GM19238 (cell line): ENCODE data around the gene ELP2.
A peak's percentile ranks its signal among the peaks of the same experiment; 100 is the strongest.

ENCODE experiments used
- DNase-seq: peaks from one replicate; pipeline ENCODE4 v3.0.0; 2011; ENCODE audit warnings: low spot score; ENCODE audit not compliant: insufficient read length

The ELP2 gene

DNA sequence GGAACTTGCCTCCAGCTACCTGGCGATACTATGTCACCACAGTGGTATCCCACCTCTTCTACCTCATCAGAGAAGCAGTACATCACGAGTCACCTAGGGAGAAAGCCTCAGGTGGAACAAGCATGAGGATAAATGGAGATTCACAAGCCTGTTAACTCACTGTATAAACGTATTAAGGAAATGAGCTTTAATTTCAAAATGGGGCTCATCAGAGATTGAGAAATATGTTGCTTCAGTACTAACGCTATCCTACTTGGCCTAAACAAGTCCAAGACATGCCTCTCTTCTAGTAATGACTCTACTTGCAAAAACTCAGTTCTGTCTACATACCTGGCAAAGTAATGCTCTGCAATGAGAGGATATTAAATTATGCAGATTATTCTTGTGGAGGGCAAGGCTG lies 4.9 kb upstream of the ELP2 start:
- no peak for DNase-seq

DNA sequence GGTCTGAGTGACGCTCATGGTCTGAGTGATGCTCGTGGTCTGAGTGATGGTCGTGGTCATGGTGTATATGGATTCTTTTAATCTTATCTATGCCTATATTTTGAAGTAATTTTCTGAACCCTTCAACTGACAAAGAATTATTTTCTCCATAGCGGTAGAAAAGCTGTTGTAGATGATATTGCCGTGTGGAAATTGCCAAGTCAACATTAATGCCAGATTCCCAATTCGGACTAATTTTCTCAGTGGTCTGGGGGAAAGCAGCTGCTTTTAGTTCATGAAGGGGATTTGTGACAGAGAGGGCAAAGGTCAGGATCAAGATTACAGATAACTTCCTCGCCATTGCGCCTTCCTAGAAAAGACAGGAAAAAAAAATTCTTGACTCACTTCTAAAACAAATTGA lies 3.0 kb upstream of the ELP2 start:
- no peak for DNase-seq

DNA sequence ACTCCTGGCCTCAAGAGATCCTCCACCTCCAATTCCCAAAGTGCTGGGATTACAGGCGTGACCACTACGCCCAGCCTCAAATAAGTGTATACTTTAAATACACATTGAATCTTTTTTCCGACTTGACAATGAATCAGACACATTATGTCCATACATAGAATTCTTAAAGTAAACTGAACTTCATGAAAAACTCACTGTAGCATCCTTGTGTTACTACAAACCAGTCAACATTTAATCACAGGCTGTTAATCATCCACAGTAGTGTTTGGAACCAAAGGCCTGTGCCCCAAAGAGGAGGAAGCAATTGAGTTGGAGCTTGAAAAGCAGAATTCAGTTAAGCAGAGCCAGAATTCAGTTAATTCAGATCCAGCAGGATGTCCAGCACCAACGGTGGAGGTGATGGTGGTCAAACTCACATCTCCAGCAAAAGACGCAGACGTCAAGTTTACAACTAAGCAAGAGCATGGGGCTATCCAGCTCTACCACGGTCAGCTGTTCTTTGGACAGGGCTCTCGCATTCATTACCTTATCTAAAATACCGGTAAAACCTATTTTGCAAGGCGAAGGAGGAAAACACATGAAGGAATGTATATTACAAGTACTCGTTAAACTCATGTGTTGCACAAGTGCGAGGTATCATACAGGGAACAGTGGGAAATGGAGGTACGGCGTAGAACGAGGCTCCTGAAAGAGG lies 1.7 kb upstream of the ELP2 start:
- DNase-seq = no peak

DNA sequence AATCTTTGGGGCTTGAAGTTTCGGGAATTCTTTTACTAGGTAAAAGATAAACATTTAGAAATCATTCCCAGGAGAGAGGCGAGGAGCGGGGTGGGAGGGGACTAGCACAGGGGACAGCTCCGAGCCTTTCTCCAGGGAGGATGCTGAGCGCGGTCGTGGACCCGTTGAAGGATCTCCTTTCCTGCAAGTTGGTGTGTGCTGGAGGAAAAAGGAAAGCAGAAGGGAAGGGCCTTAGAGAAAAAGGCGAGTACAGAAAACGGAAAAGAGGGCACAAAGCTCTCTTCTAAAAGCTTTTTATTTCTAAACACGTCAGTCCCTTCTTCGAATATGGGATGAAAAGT lies 1.2 kb upstream of the ELP2 start:
- peak; percentile 4 for DNase-seq

DNA sequence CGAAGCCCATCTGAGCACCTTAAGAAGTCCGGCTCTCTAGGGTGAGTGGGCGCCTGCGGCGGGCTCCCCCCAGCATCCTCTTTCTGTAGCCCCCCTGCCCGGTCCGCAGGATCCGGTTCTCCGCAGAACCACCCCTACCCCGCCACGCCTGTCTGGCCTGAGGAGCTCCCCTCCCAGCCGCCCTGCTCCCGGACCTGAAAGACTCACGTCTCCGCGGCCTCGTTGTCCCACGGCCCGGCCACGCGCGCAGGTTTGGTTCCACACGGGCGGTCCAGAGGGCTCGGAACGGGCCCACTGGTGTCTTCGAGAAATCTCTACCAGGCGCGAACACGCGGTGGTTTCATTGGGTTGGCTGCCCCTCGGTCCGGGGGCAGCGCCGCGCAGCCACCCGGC lies 796 bp upstream of the ELP2 start:
- DNase-seq = no peak

DNA sequence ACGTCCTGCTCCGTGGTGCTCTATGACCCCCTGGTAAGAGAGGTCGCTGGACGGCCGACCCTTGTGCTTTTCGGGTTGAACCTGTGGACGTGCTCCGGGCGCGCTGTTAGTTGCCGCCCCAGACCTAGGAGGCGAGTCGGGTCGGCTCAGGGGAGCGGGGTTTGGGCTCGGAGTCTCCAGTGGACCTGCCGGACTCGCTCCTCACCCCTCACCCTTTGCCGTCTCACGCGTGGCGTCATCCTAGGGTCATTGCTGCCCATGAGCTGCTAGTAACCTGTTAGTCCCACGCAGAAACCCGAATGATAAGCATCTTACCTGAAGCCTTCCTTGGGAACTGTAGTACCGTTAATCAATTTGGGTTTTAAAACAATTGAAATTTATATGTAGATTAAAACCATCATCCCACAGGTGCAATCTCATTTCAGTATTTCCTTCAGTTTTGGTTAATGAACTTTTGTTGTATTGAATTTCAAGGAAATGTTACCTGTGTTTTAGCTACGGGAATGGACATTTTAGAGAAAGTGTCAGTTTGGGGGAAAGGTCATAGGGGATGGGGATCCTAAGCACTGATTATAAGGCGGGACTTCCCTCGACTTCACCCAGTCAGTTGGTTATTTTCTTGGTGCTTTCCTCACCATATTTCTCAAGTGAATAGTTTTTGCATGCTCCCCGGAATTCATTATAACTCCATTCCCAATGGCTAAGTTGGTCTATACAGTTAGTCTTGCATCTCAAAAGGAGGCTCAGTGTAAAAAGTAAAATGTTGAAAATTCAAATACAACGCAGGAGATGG lies 536 bp downstream of the ELP2 start:
- no peak for DNase-seq

DNA sequence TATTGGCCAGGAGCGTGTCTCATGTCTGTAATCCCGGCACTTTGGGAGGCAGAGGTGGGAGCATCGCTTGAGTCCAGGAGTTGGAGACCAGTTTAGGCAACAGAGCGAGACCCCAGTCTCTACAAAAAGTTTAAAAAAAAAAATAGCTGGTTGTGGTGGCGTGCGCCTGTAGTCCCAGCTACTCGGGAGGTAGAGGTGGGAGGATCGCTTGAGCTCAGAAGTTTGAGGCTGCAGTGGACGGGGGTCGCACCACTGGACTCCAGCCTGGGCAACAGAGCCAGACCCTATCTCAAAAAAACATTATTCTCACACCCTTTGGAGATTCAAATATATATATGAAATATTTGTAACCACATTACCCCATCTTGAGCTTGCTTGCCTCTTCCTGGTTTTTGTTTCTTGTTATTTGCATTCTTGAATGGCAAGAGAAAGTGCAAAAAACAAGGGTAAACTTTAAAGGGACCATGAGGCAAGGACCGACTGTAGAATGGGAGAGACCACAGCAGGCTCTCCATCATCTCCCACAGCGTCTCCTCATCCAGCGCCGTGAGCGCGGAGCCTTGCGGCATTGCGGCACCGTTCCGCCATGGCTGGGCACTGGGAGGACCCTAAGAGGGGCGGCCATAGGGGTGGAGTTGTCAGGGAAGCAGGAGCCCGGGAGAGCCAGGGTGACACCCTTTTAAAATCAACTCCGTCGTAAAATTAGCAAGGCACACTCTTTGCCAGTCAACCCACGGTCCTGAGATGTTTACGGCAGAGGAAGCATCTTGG lies 1.4 kb downstream of the ELP2 start:
- DNase-seq = no peak

DNA sequence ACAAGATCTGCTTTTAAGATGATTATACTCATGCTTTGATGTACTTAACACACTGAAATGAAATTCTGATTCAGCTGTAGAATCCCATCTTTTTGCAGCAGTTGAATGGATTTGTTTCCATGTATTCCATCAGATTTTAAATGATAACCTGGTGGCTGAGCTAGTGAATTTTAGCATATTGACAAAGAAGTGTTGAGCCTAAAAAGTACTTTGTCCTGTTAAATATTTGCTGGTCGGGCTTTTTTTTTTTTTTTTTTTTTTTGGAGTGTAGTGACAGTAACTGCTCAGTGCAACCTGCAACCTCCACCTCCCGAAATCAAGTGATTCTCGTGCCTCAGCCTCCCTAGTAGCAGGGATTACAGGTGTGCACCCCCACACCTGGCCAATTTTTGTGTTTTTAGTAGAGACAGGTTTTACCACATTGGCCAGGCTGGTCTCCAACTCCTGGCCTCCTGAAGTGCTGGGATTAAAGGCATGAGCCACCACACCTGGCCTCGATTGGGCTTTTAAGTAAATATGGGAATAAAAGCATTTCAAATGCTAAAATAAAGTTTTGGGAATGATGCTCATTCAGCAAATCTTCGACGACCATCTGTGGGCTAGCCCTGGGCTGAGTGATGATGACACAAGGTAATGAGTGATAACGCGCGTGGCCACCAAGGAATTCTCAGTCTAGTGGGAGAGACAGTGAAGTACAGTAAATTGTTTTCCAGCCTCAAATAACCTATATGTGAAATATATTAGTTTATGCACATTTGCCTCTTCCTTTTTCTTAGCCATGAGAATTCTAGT lies 2.2 kb downstream of the ELP2 start:
- DNase-seq = no peak

DNA sequence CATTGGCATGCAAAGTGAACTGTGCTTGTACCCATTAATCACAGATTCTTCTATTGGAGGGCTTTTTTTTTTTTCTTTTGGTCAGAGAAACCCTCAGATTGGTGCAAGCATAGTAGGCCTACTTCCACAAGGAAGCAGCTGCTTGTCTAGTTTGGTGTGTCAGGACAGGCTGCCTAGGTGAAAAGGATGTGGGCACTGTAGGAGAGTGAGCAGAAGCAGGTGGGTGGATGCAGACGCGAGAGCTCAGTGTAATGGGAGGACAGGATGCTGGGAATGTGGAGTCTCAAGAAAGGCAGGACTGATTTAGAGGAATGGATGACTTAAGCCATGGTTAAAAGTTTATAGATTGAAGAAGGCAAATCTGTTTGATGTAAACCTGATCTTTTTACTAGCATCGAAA lies 3.1 kb downstream of the ELP2 start:
- DNase-seq = no peak

DNA sequence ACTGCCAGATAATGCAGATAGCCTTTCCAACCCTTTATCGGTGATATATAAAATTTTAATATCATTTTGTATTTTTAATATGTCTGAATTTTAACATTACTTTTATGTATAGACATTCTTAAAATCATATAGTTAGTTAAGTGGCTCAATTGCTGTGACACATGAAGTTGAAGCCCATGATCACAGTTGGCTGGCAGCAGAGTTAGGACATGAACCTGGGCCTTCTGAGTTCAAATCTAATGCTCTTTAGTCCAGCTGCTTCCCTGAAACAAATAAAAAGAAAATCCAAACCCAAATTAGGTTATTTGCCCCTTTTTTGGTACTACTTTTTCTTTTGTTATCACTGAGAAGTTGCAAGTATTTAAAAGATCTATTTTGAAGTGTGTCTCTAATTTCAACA lies 5.6 kb downstream of the ELP2 start:
- DNase-seq = no peak

DNA sequence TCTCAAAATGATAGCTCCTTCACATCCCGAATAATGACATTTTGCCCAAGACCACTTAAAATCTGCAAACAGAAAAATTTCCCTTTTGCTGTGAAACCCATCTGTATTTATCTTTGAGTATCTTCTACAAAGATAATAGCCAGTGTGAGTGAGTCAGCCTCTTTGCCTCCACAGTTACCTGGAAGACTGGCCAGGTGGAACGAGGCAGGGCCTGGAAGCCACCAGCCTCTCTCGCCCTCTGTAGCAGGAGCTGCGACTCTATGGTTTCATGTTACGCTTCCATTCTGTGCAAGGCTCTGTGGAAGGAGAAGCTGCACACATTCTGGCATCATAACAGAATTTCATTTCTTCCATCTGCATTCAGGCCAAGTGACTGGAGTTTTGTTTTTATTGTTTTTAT lies 9.5 kb downstream of the ELP2 start:
- no peak for DNase-seq

DNA sequence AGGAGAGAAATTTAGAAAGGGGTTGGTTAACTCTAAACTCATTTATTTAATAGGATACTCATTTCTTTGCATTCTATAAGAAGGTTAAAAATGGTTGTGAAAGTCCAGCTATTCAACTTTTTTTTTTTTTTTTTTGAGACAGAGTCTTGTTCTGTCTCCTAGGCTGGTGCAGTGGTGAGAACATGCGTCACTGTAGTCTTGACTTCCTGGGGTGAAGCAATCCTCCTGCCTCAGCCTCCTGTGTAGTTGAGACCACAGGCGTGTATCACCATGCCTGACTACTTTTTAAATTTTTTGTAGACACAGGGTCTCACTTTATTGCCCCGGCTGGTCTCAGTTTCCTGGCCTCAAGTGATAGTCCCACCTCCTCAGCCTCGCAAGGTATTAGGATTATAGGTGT lies 11.9 kb downstream of the ELP2 start:
- no peak for DNase-seq

DNA sequence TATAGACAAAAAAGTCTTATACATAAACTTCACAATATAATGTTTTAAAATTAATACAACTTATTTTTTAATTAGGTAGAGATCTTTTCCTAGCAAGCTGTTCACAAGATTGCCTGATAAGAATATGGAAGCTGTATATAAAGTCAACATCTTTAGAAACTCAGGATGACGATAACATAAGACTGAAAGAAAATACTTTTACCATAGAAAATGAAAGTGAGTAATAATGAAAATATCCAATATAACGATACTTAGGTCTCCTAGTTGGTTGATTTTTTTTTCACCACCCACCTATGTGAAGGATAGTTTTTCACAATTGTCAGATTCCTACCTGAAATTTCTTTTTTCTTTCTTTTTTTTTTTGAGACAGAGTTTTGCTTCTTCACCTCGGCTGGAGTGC lies 13.1 kb downstream of the ELP2 start:
- DNase-seq = no peak

DNA sequence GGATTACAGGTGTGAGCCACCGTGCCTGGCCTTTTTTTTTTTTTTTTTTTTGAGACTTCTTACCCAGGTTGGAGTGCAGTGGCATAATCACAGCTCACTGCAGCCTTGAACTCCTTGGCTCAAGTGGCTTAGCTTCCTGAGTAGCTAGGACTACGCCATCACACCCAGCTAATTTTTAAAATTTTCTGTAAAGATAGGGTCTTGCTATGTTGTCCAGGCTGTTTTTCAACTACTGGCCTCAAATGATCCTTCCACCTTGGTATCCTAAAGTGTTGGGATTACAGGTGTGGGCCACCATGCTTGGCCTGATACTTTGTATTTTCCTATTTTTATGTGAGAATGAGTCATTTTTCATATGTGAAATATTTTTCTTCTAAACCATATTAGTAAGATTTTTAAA lies 13.7 kb downstream of the ELP2 start:
- DNase-seq = no peak

DNA sequence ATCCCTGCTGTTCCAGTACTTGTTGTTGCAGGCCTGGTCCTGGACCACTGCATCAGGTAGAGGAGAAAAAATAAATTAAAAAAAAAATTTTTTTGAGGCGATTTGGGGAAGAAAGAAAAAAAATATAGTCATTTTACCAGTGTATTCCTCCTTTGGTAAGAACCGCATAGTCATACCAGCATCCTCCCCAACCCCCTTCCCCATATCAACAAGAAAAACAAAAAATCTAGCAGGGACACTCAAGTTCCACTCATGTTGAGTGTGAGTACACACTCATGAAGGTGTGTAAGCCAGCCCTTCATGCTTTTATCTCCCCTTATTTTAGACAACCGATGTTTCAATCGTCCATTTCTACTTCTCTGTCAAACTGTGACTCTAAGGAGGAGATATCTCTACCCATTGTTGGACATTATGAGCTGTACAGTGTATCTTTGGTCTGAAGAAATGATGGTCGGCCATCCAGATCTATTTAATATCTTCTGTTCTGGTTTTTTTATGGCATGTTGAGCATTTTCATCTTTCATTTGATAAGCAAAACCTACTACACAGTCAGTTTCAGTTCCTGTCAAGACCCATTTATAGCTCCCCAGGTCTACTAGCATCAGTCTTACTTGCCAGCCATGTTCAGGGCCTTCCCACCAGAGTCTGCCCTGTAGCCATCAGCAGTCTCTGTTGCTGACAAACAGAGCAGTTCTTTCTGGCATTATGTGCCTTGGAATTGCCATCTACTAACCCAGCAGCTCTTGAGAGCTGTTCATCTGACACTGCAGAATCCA lies 20.0 kb downstream of the ELP2 start:
- DNase-seq = peak; percentile 14

DNA sequence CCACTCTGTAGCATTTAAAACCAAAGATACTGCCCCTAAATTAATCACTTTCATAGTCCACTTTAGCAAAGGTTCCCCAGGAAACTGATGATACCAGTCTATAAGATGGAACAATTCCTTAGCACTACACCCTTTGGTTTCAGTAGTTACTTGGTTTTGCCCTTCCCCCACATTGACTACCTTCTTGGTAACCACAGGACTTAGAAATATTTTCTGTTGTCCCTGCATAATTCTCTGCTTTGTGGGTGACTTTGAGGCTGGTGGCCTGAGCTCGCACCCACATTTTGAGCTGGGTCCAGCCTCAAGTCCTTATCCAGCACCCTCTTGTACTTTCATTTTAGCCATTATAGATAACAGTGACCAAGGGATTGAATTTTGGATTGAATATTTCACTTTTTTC lies 23.1 kb downstream of the ELP2 start:
- DNase-seq = no peak

DNA sequence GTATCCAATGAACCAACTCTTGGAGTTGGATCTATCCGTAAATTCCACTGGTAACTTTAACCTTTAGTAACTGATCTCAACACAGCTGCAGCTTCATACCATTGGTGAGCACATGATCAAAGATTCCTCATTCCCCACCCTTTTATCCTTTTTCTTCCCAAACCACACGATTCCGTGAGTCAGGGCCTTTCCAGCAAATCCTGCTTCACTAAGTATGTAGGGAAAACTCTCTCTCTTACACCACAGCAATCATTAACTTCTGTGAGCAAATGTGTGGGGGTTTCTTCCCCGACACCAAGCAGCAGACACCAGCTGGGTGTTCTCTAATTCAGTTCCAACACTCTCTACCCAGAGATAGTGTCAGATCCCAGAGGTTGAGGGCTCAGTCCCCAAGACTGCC lies 23.5 kb downstream of the ELP2 start:
- DNase-seq = no peak

DNA sequence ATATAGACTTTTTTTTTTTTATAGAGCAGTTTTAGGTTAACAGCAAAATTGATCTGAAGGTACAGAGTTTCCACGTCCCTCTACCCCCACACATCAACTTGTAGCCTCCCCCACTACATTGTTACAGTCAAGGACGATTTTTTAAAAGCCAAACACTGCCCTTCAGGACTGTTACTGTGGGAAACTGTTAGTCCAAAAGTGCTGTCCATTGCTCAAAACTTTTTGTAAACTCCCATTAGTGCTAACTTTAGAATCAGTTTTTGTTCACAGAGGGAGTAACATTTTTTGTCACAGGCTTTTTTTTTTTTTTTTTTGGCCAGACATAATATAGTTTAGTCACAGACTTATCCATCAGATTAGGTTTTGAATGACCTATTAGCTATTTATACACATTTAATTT lies 24.1 kb downstream of the ELP2 start:
- DNase-seq = no peak

DNA sequence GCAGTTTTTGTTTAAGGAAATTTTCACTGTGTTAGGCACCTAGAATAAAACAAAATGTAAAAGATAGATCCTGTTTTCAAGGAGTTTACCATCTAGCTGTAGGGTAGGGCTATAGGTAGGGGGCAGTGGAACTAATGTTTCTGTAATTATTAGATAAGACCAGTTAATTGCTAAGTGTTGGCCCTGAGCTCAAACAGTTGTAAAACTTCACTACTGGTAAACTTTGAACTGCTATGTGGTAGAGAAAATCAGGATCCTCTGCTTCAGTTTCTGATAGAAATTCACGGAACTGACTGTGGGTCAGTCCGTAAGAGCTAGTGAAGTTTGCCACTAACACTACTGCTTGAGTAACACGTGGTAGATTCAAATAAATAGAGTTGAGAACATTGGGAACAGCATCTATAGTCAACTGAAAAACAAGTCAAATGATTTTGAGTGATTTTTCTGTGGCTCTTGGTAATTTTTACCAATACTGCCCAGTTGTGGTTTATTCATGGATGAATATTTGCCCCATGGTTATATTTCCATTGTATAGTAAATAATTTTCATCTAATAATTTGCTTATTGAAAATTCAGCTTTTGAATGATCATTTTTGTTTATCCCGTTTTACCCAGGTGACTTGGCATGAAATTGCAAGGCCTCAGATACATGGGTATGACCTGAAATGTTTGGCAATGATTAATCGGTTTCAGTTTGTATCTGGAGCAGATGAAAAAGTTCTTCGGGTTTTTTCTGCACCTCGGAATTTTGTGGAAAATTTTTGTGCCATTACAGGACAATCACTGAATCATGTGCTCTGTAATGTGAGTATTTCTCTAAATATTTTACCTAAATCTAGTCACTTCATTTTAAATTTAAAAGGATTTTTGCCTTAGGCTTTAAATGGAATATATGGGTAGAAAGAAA lies 26.4 kb downstream of the ELP2 start:
- DNase-seq = no peak

DNA sequence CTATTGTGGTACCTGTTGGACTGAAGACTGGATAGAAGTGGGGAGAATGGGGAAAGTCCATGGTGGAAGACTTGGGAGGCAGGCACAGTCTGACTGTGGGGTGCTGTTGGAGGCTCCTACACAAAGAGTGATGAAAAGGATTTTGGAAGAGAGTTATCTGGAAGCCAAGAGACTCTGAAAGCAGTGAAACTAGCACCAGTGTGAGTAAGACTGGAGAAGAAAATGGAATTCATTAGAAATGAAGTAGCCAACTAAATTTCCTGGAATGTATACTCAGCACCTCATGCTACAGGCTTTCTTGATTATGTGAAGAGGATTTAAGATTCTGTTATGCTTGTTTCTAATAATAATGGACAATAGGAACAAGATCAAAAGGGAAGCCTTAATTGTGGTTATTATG lies 27.7 kb downstream of the ELP2 start:
- DNase-seq = no peak
